ENCODE measurements around the gene PCDHGA12.

The PCDHGA12 gene

DNA sequence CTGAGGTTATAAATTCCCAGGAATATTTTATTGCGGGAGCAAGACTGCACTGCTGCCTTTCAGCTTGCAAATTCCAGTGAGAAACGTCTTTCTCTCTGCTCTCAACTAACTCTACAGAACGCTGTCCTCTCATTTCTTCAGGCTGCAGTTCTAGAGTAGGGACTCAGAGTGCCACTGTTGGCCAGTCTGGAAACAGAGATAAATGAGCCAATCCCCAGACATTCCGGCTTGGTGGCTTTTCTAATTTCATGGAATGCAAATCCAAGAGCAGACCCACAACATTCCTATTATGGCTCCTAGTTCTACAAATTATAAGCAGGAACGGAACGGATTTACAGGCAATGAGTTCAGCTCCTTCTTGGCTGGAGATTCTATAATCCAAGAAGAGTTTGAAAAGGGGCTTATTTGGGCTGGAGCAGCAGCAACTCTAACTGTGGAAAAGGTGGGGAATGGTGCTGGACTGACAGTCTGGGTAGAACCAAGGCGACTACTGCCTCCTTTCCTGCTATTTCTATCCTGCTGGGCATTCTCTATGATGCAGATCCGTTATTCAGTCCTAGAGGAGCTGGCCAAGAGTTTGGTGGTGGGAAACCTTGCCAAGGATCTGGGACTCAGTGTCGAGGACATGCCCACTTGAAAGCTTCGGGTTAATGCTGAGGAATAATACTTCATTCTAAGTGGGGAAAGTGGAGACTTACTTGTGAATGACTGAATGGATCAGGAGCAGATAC, 9.3 kb downstream of the PCDHGA12 start:
- no peak for DNase-seq (ENCODE audit: low read depth in 2 of 2)

DNA sequence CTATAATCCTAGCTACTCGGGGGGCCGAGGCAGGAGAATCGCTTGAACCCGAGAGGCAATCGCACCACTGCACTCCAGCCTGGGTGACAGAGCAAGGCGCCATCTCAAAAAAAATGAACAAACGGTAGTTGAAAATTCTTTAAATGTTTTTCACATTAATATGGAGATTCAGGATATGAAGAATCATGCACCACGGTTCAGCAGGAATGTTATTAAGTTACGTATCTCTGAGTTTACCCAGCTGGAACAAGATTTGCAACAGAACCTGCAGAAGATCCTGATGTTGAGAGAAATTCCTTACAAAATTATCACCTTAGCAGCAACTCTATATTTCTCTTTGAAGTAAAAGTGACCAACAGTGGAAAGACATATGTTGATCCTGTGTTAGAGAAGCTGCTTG, 10.0 kb downstream of the PCDHGA12 start:
- no peak for DNase-seq (ENCODE audit: low read depth in 2 of 2)

DNA sequence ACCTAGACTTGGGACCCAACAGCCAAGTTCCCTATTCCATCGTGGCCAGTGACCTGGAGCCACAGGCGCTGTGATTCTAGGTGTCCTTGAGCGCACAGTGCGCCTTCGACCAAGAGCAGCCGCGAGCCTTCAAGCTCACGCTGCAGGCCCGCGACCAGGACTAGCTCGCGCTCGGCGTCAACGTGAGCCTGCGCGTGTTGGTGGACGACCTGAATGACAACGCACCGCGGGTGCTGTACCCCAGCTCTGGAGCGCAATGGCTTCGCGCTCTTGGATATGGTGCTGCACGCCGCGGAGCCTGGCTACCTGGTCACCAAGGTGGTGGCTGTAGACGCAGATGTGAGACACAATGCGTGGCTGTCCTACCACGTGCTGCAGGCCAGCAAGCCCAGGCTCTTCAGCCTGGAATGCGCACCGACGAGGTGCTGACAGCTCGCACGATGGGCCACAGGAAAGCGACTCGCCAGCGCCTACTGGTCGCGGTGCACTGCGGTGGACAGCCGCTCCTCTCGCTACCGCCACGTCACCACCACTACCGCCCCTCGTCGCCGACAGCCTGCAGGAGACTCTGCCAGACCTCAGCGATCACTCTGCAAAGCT, 11.4 kb downstream of the PCDHGA12 start:
- no peak for DNase-seq (ENCODE audit: low read depth in 2 of 2)

DNA sequence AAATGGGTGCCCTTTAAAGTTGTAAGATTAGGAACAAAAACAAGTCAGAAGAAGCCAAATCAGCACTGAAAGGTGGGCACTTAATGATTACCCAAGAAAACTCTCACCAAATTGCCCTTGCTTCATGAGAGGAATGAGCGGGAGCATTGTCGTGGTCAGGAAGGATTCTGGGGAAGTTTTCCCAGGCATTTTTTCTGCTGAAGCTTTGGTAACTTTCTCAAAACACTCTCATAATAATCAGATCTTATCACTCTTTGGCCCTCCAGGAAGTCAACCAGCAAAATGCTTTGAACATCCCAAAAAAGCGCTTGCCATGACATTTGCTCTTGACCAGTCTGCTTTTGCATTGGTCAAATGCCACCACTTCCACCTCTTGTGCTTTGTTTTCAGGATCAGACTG, 35.0 kb downstream of the PCDHGA12 start:
- DNase-seq (ENCODE audit: low read depth in 2 of 2): no peak

DNA sequence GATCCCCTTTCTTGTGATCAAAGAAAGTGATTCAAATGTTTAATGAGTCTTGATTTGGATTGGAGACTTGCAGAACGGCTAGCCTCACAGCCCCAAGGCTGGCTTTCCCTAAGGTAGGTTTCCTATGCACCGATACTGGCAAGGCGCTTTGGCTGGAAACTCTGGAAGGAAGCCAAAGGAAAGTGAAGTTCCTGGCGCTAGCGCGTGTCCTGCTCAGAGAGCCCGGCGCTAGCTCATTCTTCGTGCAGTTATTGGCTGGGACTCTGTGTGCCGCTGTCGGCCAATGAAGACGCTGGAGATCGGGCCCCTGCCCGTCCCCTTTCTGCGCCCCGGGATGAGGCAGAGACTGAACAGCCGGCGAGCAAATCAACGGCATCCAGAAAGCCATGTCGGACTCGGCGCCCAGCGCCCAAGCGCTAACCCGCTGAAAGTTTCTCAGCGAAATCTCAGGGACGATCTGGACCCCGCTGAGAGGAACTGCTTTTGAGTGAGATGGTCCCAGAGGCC, 45.4 kb downstream of the PCDHGA12 start, which contains the start of gene PCDHGC3:
Gene PCDHGC3, plus strand, starts transcription at position 342 of the 507 bp plus-strand sequence. Its CDS starts 151 bp downstream, at position 493.
- DNase-seq (ENCODE audit: low read depth in 2 of 2): peak; percentile 21 to 52

DNA sequence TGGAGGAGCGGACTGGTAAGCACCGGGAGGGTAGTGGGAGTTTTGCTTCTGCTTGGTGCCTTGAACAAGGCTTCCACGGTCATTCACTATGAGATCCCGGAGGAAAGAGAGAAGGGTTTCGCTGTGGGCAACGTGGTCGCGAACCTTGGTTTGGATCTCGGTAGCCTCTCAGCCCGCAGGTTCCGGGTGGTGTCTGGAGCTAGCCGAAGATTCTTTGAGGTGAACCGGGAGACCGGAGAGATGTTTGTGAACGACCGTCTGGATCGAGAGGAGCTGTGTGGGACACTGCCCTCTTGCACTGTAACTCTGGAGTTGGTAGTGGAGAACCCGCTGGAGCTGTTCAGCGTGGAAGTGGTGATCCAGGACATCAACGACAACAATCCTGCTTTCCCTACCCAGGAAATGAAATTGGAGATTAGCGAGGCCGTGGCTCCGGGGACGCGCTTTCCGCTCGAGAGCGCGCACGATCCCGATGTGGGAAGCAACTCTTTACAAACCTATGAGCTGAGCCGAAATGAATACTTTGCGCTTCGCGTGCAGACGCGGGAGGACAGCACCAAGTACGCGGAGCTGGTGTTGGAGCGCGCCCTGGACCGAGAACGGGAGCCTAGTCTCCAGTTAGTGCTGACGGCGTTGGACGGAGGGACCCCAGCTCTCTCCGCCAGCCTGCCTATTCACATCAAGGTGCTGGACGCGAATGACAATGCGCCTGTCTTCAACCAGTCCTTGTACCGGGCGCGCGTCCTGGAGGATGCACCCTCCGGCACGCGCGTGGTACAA, 46.0 kb downstream of the PCDHGA12 start:
- no peak for DNase-seq (ENCODE audit: low read depth in 2 of 2)

DNA sequence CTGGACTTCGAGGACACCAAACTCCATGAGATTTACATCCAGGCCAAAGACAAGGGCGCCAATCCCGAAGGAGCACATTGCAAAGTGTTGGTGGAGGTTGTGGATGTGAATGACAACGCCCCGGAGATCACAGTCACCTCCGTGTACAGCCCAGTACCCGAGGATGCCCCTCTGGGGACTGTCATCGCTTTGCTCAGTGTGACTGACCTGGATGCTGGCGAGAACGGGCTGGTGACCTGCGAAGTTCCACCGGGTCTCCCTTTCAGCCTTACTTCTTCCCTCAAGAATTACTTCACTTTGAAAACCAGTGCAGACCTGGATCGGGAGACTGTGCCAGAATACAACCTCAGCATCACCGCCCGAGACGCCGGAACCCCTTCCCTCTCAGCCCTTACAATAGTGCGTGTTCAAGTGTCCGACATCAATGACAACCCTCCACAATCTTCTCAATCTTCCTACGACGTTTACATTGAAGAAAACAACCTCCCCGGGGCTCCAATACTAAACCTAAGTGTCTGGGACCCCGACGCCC, 46.8 kb downstream of the PCDHGA12 start:
- DNase-seq (ENCODE audit: low read depth in 2 of 2): no peak

DNA sequence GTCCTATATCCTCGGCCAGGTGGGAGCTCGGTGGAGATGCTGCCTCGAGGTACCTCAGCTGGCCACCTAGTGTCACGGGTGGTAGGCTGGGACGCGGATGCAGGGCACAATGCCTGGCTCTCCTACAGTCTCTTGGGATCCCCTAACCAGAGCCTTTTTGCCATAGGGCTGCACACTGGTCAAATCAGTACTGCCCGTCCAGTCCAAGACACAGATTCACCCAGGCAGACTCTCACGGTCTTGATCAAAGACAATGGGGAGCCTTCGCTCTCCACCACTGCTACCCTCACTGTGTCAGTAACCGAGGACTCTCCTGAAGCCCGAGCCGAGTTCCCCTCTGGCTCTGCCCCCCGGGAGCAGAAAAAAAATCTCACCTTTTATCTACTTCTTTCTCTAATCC, 47.5 kb downstream of the PCDHGA12 start:
- DNase-seq (ENCODE audit: low read depth in 2 of 2): no peak

DNA sequence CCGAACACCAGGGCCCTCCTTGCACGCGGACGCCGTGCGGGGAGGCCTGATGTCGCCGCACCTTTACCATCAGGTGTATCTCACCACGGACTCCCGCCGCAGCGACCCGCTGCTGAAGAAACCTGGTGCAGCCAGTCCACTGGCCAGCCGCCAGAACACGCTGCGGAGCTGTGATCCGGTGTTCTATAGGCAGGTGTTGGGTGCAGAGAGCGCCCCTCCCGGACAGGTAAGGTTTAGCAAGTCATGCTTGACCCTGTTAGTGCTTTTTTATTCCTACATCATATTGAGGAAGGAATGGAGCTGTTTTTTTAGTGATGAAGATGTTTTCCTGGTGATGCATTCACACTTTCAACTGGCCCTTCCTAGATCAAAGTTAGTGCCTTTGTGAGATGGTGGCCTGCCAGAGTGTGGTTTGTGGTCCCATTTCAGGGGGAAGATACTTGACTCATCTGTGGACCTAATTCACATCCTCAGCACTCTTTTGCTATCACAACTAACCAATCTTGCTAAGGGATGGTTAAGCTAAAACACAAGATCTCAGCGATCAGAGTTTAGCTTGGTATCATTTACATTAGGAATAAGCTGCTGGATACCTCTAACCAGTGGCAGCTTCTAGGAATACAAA, 48.1 kb downstream of the PCDHGA12 start:
- no peak for DNase-seq (ENCODE audit: low read depth in 2 of 2)

DNA sequence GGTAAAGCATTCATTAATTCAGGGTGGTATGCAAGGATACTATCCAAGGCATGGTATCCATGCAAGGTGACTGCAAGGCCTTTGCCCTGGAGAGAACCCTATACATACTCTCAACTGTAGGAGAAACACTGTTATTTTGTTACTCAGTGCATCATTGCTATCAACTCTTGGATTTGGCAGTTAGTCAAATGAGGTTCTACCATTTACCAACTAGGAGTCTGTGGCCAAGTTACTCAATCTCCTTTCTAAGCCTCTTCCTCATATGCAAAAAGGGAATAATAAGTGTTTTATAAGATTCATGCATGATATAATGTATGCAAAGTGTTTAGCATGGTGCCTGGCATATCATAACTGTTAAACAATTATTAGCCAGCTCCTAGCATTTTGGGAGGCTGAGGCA, 49.5 kb downstream of the PCDHGA12 start:
- no peak for DNase-seq (ENCODE audit: low read depth in 2 of 2)

All from stimulated activated CD4-positive, alpha-beta T cell treated with anti-CD3 and anti-CD28 coated beads, Interleukin-12 subunit alpha, Interleukin-12 subunit beta, amount 100 ng/mL, for 24 hours (primary cell).